ENCODE results near the gene FAU. TPM values are rescaled to one million over a fixed set of nuclear protein-coding genes. Genes with fewer than 3 reads are reported as not detected.

FAU gene
- polyA plus RNA-seq, 2 of the 4 experiments (the other 2 are of a cell fraction), result 591 to 878 TPM

DNA sequence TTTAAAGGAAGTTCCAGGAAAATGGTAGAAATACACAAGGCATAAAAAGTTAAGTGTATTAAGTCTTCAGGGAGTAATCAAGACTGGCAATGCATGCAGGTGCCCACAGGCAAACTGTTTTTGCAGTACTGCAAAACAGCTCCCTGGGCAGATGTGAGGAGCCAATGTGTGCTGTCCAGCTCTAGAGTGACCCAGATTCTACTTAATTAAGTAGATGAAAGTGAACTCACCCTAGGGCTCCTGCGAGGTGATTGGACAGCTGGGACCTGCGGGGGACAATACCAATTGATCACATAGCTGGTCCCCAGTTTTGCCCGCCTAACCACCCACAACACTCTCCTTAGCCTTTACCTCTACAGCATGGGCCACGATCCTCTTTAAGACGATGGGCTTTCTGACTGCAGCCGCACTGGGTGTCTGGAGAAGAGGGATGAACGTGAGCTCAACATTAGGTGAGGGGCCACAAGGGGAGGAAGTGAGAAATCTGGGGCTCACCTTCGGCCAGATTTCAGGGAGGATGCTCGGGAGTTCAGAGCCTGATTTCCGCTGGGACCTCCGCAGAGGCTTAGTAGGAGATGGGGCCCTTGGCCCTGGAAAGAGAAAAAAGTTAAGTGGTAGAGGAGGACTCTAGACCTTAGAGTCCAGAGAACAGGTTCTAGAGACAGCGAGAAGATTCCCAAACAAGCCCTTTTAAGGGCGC, 38.6 kb downstream of the FAU start (continued):
- TF ChIP-seq, protein P1, sequence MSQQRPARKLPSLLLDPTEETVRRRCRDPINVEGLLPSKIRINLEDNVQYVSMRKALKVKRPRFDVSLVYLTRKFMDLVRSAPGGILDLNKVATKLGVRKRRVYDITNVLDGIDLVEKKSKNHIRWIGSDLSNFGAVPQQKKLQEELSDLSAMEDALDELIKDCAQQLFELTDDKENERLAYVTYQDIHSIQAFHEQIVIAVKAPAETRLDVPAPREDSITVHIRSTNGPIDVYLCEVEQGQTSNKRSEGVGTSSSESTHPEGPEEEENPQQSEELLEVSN (IDR thresholded peaks at IDR 0.05; ENCODE audit: borderline replicate concordance, low read depth), result no peak
- TF ChIP-seq RARB (CRISPR knock-in tag; IDR thresholded peaks at IDR 0.05) (no peak), KDM5A (IDR thresholded peaks at IDR 0.05) (no peak), NFE2L2 (conservative IDR thresholded peaks at IDR 0.05; ENCODE audit: low read length) (no peak), NPAS2 (CRISPR knock-in tag; IDR thresholded peaks at IDR 0.05; ENCODE audit: borderline replicate concordance) (no peak)
- TF ChIP-seq, protein P2, sequence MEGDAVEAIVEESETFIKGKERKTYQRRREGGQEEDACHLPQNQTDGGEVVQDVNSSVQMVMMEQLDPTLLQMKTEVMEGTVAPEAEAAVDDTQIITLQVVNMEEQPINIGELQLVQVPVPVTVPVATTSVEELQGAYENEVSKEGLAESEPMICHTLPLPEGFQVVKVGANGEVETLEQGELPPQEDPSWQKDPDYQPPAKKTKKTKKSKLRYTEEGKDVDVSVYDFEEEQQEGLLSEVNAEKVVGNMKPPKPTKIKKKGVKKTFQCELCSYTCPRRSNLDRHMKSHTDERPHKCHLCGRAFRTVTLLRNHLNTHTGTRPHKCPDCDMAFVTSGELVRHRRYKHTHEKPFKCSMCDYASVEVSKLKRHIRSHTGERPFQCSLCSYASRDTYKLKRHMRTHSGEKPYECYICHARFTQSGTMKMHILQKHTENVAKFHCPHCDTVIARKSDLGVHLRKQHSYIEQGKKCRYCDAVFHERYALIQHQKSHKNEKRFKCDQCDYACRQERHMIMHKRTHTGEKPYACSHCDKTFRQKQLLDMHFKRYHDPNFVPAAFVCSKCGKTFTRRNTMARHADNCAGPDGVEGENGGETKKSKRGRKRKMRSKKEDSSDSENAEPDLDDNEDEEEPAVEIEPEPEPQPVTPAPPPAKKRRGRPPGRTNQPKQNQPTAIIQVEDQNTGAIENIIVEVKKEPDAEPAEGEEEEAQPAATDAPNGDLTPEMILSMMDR (IDR thresholded peaks at IDR 0.05), result no peak

DNA sequence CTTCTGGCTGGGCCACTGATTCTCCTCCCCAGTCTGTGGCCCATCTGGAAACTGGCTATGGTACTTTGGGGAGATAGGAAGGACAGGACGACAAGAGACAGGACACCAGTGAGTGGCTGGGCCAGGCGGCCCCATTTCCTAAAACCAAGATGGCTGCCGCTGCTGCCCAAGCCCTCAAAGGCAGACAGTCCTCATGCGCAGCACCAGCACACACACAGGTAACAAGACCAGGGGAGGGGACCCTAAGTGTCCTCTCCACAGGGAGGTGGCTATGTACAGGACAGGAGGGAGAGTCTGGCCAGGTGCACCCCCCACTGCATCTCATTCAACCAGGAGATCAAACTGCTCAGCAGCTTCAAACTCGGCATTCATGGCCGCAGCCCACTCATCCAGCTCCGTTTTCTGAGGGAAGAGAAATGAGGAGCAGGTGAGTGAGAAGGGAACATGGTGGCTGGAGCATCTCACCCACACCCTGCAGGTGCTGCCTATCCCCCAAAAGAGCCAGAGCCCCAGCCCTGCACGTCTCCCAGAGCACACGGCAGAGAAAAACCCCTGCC, 43.1 kb downstream of the FAU start:
- ChIA-PET CTCF (interaction anchor here (0.5 to 5.5 kb wide), 19 partner anchors 9 to 1861 kb away, joined by 3 to 35 read pairs (median 4); partner anchors contain the start of genes ARL2, NAALADL1 and TM7SF2), POLR2A (no interaction called here)
- TF ChIP-seq, protein P3, sequence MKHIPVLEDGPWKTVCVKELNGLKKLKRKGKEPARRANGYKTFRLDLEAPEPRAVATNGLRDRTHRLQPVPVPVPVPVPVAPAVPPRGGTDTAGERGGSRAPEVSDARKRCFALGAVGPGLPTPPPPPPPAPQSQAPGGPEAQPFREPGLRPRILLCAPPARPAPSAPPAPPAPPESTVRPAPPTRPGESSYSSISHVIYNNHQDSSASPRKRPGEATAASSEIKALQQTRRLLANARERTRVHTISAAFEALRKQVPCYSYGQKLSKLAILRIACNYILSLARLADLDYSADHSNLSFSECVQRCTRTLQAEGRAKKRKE (CRISPR knock-in tag; IDR thresholded peaks at IDR 0.05; ENCODE audit: low read depth), result no peak
- TF ChIP-seq KDM1A (IDR thresholded peaks at IDR 0.05; ENCODE audit: low read depth) (no peak), EHMT2 (IDR thresholded peaks at IDR 0.05; ENCODE audit: low read depth) (no peak), JUNB (IDR thresholded peaks at IDR 0.05) (no peak), RAD21 (conservative IDR thresholded peaks at IDR 0.05 in 1 of 2, IDR thresholded peaks at IDR 0.05 in 1 of 2) (no peak), HDAC2 (IDR thresholded peaks at IDR 0.05) (no peak), CBX8 (IDR thresholded peaks at IDR 0.05) (no peak), RARB (CRISPR knock-in tag; IDR thresholded peaks at IDR 0.05) (no peak)
- TF ChIP-seq, protein P2 (IDR thresholded peaks at IDR 0.05), result no peak
- Histone ChIP-seq H3K4me2 (0 out of 3 replicates have a peak overlapping the region, but pooled peaks have one; percentile 11), H3K4me3 (no peak overlapping the region), H3K4me1 (peaks cover 29% of the 10 kb centered on the region), H3K27ac (peak overlapping the region in 1 of 2 experiments; percentile 22; a peak in 1 of 6 replicates), H3K9me3 (no peaks in the 10 kb centered on the region)
- ATAC-seq (no peak), FAIRE-seq (no peak), DNase-seq (ENCODE audit: low read depth in 1 of 2, low spot score in 1 of 2) (no peak)
- WGBS (ENCODE audit: missing lambda C conversion rate), result 84% methylated on average over 9 of the region's 9 CpGs

DNA sequence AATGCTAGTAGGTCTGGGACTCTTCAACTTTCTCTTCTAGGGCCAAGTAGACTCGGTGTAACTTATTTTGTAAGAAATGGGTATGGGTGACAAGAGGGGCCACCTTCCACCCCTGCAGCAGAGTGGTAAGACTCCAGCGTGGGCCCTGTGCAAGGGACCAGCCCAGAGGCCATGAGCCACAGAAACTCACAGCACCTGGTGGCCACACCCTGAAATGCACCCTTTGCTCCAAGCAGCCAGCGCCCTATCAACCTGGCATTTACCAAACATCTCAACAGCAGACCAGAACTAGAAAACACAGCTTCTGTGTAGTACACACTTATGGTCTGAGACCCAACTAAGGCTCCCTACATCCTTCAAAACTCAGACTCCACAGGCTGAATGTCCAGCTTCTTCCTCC, 43.8 kb downstream of the FAU start:
- TF ChIP-seq RAD21 (conservative IDR thresholded peaks at IDR 0.05 in 1 of 2, IDR thresholded peaks at IDR 0.05 in 1 of 2), result peak; percentile 41 to 48; a peak in 3 of 5 replicates
- TF ChIP-seq, protein P2 (IDR thresholded peaks at IDR 0.05), result peak; percentile 47
- no peak for TF ChIP-seq CBX2 (IDR thresholded peaks at IDR 0.05; ENCODE audit: borderline replicate concordance, low read depth)
- 0 out of 2 replicates have a peak, but pooled peaks have one; percentile 49 for TF ChIP-seq MYC (IDR thresholded peaks at IDR 0.05; ENCODE audit: borderline replicate concordance, low read length)
- peak; percentile 55 for TF ChIP-seq SMC3 (IDR thresholded peaks at IDR 0.05)
- no peak for TF ChIP-seq JUN (IDR thresholded peaks at IDR 0.05)
- no peaks in the 10 kb centered on the region for H3K9me3 ChIP-seq
- H3K4me3 ChIP-seq, result no peak overlapping the region
- ChIA-PET POLR2A (no interaction called here), CTCF (interaction anchor here (0.5 to 5.5 kb wide), 23 partner anchors 8 to 1862 kb away, joined by 3 to 35 read pairs (median 4); partner anchors contain the start of genes ARL2, NAALADL1 and PPP2R5B)
- 0 out of 3 replicates have a peak overlapping the region, but pooled peaks have one; percentile 11 for H3K4me2 ChIP-seq
- peak; percentile 69 to 77 for DNase-seq (ENCODE audit: low read depth in 1 of 2, low spot score in 1 of 2)
- 52% methylated on average over 3 of the region's 3 CpGs for WGBS (ENCODE audit: missing lambda C conversion rate)
- FAIRE-seq, result no peak
- peak overlapping the region in 1 of 2 experiments; percentile 22; a peak in 1 of 6 replicates for H3K27ac ChIP-seq
- peak; percentile 91 to 92 for ATAC-seq
- peaks cover 29% of the 10 kb centered on the region for H3K4me1 ChIP-seq

All from A549 (cell line).